ENCODE measurements around the gene ZC2HC1C.
"Not testable (repeated sequence)": the region's sequence is repeated elsewhere in the genome, so short reads cannot be mapped to it uniquely, and the experiment has no call there.

ZC2HC1C gene

DNA sequence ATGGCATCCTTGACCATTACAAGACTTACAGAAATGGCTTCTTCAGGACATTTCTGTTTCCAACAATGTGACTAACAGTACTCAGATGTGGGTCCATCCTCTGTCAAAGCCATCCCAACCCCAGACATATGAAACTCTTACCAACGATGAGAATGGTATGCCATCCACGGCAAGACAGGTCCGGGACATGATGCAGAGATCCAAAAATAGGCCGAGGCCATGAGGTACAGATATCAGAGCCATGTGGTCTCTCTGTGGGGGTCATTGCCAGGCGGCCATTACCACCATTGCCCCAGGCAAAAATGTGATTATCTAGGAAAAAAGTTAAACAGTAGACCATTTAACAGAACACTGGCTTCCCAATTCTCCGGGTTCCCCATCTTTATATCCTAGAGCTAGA, 27.5 kb downstream of the ZC2HC1C start:
- DNase-seq: no peak

DNA sequence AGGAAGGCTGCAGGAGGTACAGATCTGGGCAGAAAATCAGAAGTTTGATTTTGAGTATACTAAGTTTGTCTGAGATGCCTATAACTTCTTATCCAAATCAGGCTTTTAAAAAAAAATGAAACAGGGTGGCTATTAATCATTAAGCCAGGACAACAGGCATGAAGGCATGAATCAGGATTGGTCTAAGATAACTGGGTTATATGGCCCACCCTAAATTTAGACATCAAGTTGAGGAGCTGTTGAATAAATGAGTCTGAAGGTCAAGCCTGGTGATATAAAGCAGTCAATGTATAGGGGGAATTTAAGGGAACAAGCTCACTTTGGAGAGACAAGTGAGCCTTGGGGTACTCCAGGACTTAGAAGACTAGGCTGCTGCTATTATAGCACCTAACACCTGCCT, 28.8 kb downstream of the ZC2HC1C start:
- DNase-seq: no peak

DNA sequence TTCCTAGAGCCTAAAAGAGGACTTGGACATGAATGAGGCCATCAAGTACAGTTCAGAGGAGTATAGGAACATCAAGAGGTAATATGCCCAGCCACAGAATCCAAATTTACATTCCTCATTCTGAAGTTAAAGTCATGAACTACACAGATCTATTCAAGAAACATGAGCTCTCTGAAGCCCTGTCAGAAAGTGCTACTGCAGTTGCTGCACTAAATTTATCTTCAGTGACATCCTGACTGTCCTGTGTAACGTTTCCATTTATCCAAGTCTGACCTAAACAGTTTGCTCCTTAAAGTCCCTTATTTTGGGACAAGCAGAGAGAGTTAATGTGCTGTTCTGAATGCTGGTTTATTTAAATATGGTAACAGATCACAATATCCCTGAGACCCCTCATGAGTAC, 29.2 kb downstream of the ZC2HC1C start:
- no peak for DNase-seq

DNA sequence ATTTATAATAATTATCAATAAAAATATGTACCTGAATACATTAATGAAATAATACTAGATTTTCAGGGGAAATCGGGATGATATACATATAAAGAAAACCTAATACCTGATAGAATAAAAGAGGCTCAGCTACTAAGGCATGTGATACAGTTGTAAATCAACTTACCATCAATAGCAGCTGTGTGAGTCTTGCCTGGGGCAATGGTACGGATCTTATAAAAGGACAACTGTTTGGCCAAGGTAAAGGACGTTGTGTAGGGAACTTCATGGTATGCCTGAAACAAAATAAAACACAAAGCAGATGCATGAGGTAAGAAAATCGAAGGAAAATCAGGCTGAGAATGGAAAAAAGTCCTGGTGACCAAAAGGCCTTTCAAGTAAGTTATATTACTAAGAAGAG, 32.0 kb downstream of the ZC2HC1C start:
- no peak for DNase-seq

DNA sequence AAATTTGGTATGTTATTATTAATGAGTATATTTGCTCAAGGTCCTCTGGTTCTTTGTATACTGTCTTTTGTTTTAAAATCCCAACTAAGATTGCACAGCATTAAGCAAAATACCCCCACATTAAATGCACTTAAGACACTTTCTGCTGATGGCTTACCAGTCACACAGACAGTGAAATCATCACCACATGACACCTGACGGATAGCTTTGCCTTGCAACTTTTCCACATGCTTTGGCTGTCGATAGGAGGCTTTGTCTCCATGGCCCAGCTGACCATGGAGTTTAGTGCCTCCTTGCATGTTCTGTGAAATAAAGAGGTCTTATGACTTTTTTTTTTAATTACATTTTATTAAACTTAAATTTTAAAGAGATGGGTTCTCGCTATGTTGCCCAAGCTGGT, 37.7 kb downstream of the ZC2HC1C start:
- DNase-seq: no peak

DNA sequence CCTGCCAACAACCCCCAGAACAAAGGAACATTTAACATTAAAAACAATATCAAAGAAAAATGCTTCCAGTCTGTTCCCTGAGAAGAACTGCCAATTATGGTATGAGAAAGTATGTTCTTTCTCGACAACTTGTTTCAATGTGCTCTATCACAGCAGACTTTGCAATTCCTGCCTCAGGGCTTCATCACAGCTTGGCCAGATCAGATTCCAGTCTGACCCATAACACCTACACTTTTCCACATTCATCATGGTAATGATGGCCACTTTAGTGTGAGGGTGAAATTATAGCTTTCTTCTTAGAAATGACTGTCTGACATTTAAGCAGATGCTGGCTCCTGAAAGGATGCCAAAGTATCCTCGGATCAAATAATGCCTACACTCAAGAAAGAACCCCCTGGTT, 40.4 kb downstream of the ZC2HC1C start:
- DNase-seq: no peak

DNA sequence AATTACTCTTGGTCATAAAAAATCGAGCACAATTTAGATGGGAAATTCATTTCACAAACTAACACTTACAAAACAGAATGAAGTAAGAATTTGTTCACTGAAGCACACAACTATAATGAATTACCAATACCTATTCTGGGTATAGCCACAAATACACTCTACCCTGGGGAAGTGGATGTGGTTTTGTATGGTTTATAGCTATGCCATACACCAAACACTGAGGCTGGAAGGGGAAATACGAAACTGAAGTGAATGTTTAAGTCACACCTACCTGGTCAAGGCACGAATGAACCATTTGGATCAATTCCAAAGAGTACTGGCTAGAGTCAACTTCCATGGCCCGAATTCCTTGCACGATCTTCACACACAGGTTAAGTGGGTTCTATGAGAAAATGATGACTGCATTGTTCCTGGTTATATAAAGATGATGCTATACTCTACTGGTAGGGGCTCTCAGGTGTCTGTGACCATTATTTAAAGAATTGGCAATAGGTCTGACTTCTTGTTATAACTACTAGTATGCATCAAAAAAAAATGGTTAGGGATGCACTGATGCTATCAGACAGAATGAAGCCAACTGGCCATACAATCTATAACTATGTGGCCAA, 44.6 kb downstream of the ZC2HC1C start:
- DNase-seq: no peak

DNA sequence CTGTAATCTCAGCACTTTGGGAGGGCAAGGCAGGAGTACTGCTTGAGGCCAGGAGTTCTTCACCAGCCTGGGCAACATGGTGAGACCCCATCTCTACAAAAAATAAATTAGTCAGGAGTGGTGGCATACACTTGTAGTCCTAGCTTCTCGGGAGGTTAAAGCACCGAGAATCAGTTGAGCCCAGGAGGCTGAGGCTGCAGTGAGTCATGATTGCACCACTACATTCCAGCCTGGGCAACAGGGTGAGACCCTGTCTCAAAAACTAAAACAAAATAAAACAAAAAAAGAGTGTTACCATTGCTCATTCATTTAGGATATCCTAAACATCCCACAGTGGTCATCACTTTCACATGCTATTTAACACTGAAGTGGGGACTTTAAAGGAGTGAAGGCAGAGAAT, 49.6 kb downstream of the ZC2HC1C start:
- DNase-seq: no peak

DNA sequence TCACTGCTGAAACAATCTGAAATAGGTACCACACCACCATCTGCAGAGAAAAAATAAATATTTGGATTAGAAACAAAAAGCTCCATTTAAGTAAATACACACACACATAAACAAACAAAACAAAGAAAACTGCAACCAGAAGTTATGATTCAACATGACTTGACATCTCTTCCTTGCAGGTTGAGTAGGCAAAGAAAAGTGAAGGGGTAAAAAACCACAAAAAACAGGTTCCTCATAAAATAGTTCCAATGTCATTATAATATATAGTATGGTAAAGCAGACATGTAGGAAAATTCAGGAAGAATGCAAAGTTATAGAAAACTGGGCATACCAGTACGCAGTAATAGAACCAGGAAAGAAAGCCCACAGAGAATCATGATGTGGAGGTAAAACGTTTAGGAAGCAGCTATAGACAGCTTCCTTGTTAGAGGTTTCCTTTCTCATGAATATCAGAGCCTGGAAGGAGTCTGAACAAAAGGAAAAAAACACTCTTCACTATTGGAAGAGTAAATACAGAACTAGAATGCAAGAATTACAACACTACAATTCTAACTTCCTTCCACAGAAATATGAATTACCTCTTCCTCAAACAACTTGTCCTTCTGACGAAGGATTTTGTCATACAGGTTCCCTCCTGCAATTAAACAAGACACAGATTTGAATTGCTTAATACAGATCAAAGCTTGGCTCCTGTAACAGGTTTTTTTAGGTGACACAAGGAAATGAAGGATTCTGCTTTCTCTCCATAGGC, 51.3 kb downstream of the ZC2HC1C start:
- DNase-seq: no peak

DNA sequence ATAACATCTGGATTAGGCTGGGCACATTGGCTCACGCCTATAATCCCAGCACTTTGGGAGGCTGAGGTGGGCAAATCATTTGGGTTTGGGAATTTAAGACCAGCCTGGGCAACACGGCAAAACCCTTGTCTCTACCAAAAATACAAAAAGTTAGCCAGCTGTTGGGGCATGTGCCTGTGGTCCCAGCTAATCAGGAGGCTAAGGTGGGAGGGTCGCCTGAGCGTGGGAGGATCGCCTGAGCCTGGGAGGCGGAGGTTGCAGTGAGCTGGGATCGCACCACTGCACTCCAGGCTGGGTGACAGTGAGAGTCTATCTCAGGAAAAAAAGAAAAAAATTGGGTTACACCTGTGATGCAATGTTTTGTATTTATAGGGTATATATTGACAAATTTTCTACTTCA, 52.1 kb downstream of the ZC2HC1C start:
- no peak for DNase-seq

DNA sequence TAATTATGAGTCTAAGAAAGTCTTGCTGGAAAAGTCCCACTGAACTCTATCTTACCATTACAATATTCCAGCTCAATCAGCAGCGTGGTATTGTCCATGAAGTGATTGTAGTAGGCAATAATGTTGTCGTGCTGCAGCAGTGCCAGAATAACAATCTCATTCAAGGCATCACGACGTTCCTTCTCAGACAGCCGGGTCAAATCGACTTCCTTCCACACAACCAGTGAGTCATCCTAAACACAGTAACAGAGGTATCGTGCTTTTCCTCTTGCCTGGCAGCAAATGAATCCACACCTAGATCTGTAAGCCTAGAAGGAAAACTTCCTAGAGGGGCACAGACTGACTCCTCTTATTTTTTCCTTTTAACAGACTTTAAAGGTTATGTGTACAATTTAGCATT, 54.5 kb downstream of the ZC2HC1C start:
- DNase-seq: no peak

DNA sequence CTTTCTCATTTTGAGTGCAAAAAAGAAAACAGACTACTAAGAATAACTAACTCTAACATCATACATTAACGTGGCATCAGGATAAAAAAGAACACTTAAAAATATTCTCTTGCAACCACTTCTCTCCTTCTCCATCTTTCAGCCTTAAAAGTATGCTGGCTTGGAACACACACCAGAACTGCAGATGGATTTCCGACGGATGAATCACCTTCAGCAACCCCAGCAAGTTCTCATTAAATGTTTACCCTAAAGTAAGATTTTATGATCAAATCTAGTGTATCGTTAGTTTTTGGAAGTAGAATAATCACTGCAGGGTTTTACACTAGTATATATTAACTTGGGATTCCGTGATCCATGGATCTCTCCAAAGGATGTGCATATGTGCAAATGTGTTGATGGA, 56.2 kb downstream of the ZC2HC1C start:
- DNase-seq: no peak

DNA sequence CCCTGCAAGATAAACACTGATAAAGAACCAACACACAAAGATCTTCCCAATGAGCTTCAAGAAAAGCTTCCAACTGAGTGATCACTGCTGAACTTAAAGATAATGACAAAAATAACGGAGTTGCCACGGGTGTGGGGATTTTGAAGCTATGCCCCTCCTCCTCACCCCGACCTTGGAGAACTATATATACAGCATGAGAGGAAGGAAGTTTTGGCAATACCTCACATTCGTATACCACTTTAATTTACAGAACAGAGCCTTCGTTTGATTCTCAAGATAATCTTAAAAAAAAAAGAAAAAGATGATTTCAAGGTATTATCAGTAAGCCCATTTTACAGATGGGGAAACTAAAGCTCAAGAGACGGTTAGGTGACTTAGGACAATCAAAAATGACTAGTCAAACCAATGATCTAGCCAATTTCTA, 56.7 kb downstream of the ZC2HC1C start:
- DNase-seq: no peak

DNA sequence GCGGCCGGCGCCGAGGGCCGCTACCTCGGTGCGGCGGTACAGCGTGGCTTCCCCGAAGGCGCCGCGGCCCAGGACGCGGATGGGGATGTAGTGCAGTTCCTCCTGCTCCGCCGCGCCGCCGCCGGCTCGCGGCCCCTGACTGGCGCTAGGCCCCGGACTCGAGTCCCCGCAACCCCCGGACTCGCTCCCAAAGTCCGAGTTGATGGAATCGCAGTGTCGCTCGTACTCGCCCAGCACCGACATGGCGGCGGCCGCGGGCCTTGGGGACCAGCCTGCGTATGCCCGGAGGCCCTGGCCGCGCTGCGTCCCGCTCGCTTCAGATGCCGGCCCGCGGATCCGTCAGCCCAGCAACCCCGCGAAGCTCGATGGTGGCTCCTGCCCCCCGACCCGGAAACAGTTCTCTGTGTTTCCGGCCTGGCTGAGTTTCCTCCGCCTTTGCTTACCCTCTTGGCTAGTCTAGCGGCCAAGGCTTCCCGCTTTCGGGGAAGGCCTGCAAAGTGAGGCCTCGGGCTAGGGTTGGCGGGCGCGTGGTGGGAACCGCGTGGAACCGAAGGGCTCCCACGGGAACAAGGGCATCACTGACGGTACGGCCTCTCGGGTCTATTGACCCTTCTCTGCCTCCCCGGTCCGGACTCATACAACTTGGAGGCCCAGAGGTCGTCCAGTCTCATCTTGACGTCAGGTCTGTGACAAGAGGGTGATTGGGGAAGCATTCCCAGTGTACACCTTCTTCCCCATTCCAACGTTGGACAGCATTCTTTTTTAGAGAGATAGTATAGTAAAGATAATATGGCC, 57.4 kb downstream of the ZC2HC1C start, which contains the start of gene NEK9:
Gene NEK9, minus strand, starts transcription at position 370 of the 795 bp plus-strand sequence. Its CDS starts 127 bp downstream, at position 243.
- DNase-seq: peak; percentile 85

DNA sequence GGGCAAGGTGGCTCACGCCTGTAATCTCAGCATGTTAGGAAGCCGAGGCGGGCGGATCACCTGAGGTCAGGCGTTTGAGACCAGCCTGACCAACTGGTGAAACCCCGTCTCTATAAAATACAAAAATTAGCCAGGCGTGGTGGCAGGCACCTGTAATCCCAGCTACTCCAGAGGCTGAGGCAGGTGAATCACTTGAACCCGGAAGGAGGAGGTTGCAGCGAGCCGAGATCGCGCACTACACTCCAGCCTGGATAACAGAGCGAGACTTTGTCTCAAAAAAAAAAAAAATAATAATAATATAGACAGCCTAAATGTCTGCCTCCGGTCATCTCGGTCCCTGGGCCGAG, 58.0 kb downstream of the ZC2HC1C start:
- not testable (repeated sequence) for DNase-seq

DNA sequence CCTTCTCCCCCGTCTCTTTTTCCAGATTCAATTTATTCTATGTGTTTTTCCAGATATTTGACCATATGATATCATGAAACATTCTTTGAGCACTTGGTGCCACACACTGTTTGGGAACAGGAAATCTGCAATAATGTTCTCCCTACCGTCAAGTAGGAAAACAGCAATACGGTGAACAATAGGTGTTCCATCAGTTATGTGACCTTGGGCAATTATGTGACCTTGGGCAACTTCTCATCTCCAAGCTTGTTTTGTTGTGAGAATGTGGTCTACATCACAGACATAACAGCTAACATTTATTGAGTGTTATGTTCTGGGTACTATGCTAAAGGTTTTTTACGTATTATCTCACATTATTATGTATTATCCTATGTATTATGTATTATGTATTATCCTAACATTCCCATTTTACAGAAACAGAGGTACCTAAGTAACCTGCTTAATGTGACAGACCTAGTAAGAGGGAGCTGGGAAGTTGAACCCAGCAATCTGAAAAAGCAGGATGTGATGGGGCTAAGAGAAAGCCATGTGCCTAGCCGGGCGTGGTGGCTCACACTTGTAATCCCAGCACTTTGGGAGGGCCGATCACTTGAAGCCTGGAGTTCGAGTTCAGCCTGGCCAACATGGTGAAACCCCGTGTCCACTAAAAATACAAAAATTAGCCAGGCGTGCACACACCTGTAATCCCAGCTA, 58.6 kb downstream of the ZC2HC1C start:
- no peak for DNase-seq

DNA sequence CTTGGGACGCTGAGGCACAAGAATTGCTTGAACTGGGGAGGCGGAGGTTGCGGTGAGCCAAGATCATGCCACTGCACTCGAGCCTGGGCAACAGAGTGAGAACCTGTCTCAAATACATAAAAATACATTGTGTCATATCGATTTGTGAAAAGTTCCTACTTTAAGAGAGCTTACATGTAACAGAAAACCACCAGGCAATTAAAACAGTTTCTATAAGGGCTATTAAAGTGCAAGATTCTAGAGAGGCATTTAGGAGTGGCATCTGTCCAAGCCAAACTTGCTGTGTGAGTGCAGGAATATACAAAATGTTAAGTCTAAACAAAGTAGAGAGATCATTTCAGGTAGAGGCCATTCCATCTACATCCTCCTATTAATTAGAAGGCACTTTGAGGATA, 59.2 kb downstream of the ZC2HC1C start:
- no peak for DNase-seq

Data from T-helper 9 cell (primary cell).